Esophagus (tissue), 2 donors: ENCODE data around the gene MCCC2. TPM values are rescaled to one million over a fixed set of nuclear protein-coding genes. Genes with fewer than 3 reads are reported as not detected.
"Not testable (repeated sequence)": the region's sequence is repeated elsewhere in the genome, so short reads cannot be mapped to it uniquely, and the experiment has no call there.

Experiments used
- H3K27ac ChIP-seq, 2 donors: one replicate each; pipeline ENCODE4 v1.5.1; 2013; ENCODE audit warnings: low read depth in 2 of 2, mild to moderate bottlenecking in 2 of 2, inconsistent platforms in 1 of 2, low read length in 1 of 2, moderate library complexity in 1 of 2
- H3K27me3 ChIP-seq, 2 donors: one replicate each; pipeline ENCODE4 v1.6.1; 2013; ENCODE audit warnings: low read length in 2 of 2, control low read depth in 1 of 2, mild to moderate bottlenecking in 1 of 2; ENCODE audit not compliant: insufficient read depth in 2 of 2, control insufficient read depth in 1 of 2
- H3K36me3 ChIP-seq, 2 donors: one replicate each; pipeline ENCODE4 v1.6.1; 2013; ENCODE audit warnings: low read length in 1 of 2; ENCODE audit not compliant: control insufficient read depth in 2 of 2, insufficient read depth in 2 of 2
- H3K4me1 ChIP-seq, 2 donors: one replicate each; pipeline ENCODE4 v1.6.1; 2013; ENCODE audit warnings: low read length in 1 of 2; ENCODE audit not compliant: control insufficient read depth in 2 of 2, insufficient read depth in 2 of 2
- H3K4me3 ChIP-seq, 2 donors: one replicate each; pipeline ENCODE4 v1.5.1; 2013; ENCODE audit warnings: low read length in 2 of 2, mild to moderate bottlenecking in 2 of 2, low read depth in 1 of 2, moderate library complexity in 1 of 2
- H3K9me3 ChIP-seq, 2 donors: one replicate each; pipeline ENCODE4 v1.6.1; 2013; ENCODE audit warnings: mild to moderate bottlenecking in 2 of 2, low read depth in 1 of 2, low read length in 1 of 2, moderate library complexity in 1 of 2; ENCODE audit not compliant: control insufficient read depth in 2 of 2, insufficient read depth in 1 of 2
- WGBS, 2 donors: extraction: QIAGEN DNeasy Blood & Tissue Kit; methylation state at CpG; one replicate each; pipeline ENCODE4 v1.1.7; 2013; 5-methylcytosine and 5-hydroxymethylcytosine counted together
- polyA plus RNA-seq, 2 donors: library from polyadenylated mRNA; stranded (reverse); fragments of 200-250 nt; gene quantifications; one replicate each; pipeline ENCODE4 v1.2.3, GENCODE V29; 2013
- donor health status: healthy with polysubstance abuse.
- donor health status: Bipolar disorder and iron deficiency.

Gene MCCC2
- polyA plus RNA-seq, 2 donors: 14.2 to 22.5 TPM

DNA sequence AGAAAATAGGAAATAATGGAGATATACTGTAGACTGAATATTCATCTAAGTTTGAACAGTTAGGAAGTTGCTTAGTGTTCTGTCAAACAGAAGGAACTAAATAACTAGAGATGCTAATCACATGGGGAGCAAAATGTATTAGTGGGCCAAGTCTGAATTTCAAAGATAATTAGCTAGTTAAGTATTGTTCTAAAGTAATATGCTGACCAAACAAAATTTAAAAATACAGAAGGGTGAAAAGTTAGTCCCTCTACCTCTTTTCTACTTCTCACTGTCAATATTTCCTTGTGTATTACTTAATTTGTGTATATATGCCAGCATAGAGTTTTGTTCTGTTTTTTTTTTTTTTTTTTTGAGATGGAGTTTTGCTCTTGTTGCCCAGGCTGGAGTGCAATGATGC, 4.0 kb downstream of the MCCC2 start:
- Histone ChIP-seq H3K27ac (no peak overlapping the region), H3K4me1 (peaks cover 0 to 3% of the 10 kb centered on the region in 2 donors), H3K9me3 (no peaks in the 10 kb centered on the region), H3K36me3 (no peaks in the 10 kb centered on the region), H3K27me3 (no peaks in the 10 kb centered on the region), H3K4me3 (no peak overlapping the region)

DNA sequence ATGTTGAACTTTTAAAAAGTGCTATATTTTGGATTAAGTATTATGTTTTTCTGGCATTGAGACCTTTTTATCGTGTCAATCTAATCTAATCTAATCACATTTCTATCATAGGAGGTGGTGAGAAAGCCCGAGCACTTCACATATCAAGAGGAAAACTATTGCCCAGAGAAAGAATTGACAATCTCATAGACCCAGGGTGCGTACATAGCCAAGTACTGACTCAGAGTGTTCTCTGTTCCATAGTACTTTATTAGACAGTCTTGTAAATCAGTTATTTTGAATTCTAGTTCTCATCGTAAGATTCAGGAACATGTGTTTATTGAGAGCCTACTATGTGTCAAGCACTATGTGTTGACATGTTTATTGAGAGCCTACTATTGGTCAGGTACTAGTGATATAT, 9.0 kb downstream of the MCCC2 start:
- WGBS, 2 donors: 92 to 97% methylated on average over 4 of the region's 4 CpGs
- peaks cover 7 to 8% of the 10 kb centered on the region in 2 donors for H3K36me3 ChIP-seq

DNA sequence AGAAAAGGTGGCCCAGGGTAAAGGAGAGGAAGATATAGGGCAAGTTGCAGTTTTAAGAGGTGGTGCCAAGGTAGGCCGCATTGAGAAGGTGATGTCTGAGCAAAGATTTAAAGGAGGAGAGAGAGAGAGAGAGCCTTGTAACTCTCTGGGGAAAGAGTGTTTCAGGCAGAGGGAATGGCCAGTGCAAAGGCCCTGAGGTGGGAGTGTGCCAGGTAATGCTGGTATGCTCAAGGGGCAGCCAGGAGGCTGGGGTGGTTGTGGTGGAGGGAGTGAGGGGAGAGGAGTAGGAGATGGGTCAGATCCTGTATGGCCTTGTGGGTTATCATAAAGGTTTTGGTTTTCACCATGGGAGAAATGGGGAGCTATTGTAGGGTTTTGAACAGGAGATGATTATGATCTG, 9.9 kb downstream of the MCCC2 start:
- H3K4me1 ChIP-seq: no peaks in the 10 kb centered on the region
- H3K9me3 ChIP-seq: no peaks in the 10 kb centered on the region
- no peak overlapping the region for H3K4me3 ChIP-seq
- no peak overlapping the region for H3K27ac ChIP-seq
- H3K27me3 ChIP-seq: no peaks in the 10 kb centered on the region
- 97 to 100% methylated on average over 1 of the region's 1 CpG for WGBS, 2 donors
- H3K36me3 ChIP-seq: peaks cover 7 to 8% of the 10 kb centered on the region in 2 donors

More for the DNA sequence above, 9.0 kb downstream of the MCCC2 start:
- H3K4me3 ChIP-seq: no peak overlapping the region
- H3K9me3 ChIP-seq: no peaks in the 10 kb centered on the region
- no peak overlapping the region for H3K27ac ChIP-seq
- H3K4me1 ChIP-seq: no peaks in the 10 kb centered on the region
- no peaks in the 10 kb centered on the region for H3K27me3 ChIP-seq

DNA sequence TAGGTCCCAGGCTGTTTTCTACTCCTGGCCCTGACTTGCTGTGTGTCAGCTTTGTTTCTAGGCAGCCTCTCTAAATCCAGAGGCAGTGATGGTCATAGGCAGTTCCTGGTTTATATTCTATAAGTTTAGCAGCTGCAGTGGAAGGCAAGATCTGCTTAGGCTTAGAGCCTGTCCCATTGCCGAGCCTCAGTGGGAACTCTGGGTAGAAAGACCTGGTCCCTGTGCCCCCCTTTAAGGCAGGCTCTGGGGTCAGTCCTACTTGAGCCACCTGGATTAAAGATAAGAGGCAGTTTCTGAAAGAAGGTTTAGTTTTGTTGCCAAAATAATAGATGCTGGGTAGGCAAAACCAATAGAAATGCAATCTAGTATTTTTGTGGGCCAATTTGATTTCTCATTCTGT, 13.6 kb downstream of the MCCC2 start:
- H3K9me3 ChIP-seq: no peaks in the 10 kb centered on the region
- H3K27me3 ChIP-seq: no peaks in the 10 kb centered on the region
- H3K4me3 ChIP-seq: no peak overlapping the region
- no peaks in the 10 kb centered on the region for H3K4me1 ChIP-seq
- H3K36me3 ChIP-seq: peaks cover 7 to 8% of the 10 kb centered on the region in 2 donors
- 99 to 100% methylated on average over 1 of the region's 1 CpG for WGBS, 2 donors
- H3K27ac ChIP-seq: peak overlapping the region; percentile 68 to 87

DNA sequence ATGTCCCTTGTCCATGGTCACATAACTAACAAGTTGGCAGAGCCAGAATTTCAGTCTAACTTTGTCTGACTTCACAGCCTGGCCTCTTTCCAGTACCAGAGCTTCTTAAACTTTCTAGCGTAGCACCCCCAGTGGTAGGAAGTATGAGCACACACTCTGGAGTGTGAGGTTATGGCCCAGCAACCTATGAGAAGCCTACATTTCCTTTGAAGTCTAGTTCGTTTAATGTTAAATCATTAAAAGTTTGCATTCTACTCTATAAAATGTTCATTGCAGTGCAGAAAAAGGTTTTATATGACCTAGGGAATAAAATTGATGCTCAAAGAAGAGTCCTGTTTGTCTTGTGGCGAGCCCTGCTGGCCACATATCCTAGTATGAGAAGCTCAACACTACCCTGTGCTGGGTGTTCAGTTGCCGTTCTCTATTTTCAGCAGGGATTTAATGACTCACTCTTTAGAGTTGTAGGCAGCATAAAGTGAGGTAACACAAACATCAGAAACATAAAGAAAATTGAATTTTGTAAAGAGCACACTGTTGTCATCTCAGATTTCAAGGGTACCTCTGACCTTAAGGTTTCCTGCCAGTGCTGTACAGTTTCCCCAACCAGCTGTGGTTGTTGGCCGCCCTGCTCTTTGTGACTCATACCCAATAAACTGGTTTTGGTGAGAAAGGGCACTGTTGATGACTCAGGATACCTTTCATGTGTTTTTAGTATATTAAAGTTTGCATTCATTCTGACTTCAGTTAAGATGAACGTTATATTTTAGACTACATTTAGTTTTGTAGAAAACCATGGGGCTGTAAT, 14.3 kb downstream of the MCCC2 start:
- Histone ChIP-seq H3K36me3 (peaks cover 6 to 7% of the 10 kb centered on the region in 2 donors), H3K4me3 (no peak overlapping the region), H3K27me3 (no peaks in the 10 kb centered on the region), H3K27ac (peak overlapping the region; percentile 68 to 87), H3K9me3 (no peaks in the 10 kb centered on the region), H3K4me1 (no peaks in the 10 kb centered on the region)
- 34 to 42% methylated on average over 6 of the region's 6 CpGs for WGBS, 2 donors

DNA sequence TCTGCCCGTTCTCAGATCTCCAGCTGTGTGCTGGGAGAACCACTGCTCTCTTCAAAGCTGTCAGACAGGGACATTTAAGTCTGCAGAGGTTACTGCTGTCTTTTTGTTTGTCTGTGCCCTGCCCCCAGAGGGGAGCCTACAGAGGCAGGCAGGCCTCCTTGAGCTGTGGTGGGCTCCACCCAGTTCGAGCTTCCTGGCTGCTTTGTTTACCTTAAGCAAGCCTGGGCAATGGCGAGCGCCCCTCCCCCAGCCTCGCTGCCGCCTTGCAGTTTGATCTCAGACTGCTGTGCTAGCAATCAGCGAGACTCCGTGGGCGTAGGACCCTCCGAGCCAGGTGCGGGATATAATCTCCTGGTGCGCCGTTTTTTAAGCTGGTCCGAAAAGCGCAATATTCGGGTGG, 22.8 kb downstream of the MCCC2 start:
- H3K27ac ChIP-seq, H3K9me3 ChIP-seq, H3K36me3 ChIP-seq, H3K27me3 ChIP-seq, H3K4me1 ChIP-seq, H3K4me3 ChIP-seq: not testable (repeated sequence)
- WGBS, 2 donors: 92 to 94% methylated on average over 12 to 15 of the region's 16 CpGs

DNA sequence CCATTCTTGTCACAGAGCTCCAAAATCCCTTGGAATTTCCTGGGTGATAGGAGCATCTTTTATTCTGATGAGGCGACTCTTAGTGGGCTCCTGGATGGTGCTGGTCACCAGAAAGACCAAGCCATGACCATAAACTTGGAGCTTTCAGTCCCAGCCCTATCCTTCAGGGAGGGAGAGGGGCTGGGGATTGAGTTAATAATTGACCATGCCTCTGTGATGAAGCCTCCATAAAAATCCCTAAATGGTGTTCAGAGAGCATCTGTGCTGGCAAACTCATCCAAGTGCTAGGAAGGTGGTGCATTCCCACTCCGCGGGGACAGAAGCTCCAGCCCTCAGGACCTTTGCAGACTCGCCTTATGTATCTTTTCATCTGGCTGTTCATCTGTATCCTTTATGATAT, 28.7 kb downstream of the MCCC2 start:
- no peak overlapping the region for H3K4me3 ChIP-seq
- H3K4me1 ChIP-seq: peaks cover 0 to 3% of the 10 kb centered on the region in 2 donors
- H3K36me3 ChIP-seq: peaks cover 3 to 6% of the 10 kb centered on the region in 2 donors
- WGBS, 2 donors: 73 to 94% methylated on average over 4 of the region's 4 CpGs
- no peaks in the 10 kb centered on the region for H3K9me3 ChIP-seq
- H3K27me3 ChIP-seq: no peaks in the 10 kb centered on the region
- no peak overlapping the region for H3K27ac ChIP-seq

DNA sequence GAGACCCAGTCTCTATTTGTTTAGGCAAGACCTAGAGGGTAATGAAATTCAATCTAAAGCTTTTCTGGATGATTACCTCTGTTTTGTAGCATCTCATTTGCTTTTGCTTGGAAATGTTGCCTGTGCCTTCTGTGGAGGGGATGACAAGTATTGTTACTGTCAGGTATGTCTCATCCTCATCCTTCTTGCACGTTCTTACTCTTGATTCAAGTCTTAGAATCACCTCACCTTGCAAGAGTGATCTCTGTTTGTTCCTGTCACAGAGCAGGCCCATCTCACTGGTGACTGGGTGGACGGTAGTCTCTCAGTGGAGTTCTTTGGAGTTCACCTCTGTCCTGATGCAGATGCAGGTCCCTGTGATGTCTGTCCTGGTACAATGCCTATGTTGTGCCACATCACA, 33.5 kb downstream of the MCCC2 start:
- Histone ChIP-seq H3K9me3 (no peaks in the 10 kb centered on the region), H3K4me3 (no peak overlapping the region), H3K4me1 (no peaks in the 10 kb centered on the region), H3K27me3 (no peaks in the 10 kb centered on the region), H3K36me3 (peaks cover 3 to 9% of the 10 kb centered on the region in 2 donors), H3K27ac (no peak overlapping the region)
- 93 to 96% methylated on average over 2 of the region's 2 CpGs for WGBS, 2 donors

DNA sequence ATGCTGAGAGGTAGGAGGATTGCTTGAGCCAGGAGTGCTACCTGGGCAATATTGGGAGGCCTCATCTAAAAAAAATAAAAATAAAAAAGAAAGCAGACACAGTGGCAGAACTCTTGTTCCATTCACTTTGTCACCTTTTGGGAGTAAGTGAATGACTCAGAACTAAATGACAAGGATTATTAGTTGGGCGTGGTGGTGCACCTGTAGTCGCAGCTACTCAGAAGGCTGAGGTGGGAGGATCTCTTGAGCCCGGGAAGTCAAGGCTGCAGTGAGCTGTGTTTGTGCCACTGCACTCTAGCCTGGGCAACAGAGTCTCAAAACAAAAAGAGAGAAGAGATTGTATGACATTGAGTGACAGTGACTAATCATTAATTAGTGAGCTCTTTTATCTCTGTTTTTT, 34.1 kb downstream of the MCCC2 start:
- Histone ChIP-seq H3K4me1 (no peaks in the 10 kb centered on the region), H3K36me3 (peaks cover under 1 to 9% of the 10 kb centered on the region in 2 donors), H3K9me3 (no peaks in the 10 kb centered on the region), H3K27me3 (no peaks in the 10 kb centered on the region), H3K27ac (no peak overlapping the region), H3K4me3 (no peak overlapping the region)
- 69 to 72% methylated on average over 3 of the region's 3 CpGs for WGBS, 2 donors

DNA sequence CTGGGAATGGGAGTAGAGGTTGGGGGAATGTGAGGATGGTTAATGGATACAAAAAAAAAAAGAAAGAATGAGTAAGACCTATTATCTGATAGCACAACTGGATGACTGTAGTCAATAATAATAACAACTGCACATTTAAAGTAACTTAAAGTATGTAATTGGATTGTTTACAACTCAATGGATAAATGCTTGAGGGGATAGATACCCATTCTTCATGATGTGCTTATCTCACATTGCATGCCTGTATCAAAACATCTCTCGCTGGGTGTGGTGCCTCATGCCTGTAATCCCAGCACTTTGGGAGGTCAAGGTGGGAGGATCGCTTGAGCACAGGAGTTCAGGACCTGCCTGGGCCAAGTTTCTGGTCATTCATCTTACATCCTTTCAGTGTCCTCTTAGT, 34.6 kb downstream of the MCCC2 start:
- Histone ChIP-seq H3K27ac (no peak overlapping the region), H3K27me3 (no peaks in the 10 kb centered on the region), H3K36me3 (peaks cover 0 to 9% of the 10 kb centered on the region in 2 donors), H3K9me3 (no peaks in the 10 kb centered on the region), H3K4me1 (no peaks in the 10 kb centered on the region), H3K4me3 (no peak overlapping the region)
- WGBS, 2 donors: 98 to 100% methylated on average over 2 of the region's 2 CpGs
